ENCODE data around the gene VENTX. TPM values are rescaled to one million over a fixed set of nuclear protein-coding genes. Genes with fewer than 3 reads are reported as not detected.

VENTX gene, protein sequence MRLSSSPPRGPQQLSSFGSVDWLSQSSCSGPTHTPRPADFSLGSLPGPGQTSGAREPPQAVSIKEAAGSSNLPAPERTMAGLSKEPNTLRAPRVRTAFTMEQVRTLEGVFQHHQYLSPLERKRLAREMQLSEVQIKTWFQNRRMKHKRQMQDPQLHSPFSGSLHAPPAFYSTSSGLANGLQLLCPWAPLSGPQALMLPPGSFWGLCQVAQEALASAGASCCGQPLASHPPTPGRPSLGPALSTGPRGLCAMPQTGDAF
- under 1 TPM in 1 of 2 donors, not detected in 1; 0.26 TPM for total RNA-seq

DNA sequence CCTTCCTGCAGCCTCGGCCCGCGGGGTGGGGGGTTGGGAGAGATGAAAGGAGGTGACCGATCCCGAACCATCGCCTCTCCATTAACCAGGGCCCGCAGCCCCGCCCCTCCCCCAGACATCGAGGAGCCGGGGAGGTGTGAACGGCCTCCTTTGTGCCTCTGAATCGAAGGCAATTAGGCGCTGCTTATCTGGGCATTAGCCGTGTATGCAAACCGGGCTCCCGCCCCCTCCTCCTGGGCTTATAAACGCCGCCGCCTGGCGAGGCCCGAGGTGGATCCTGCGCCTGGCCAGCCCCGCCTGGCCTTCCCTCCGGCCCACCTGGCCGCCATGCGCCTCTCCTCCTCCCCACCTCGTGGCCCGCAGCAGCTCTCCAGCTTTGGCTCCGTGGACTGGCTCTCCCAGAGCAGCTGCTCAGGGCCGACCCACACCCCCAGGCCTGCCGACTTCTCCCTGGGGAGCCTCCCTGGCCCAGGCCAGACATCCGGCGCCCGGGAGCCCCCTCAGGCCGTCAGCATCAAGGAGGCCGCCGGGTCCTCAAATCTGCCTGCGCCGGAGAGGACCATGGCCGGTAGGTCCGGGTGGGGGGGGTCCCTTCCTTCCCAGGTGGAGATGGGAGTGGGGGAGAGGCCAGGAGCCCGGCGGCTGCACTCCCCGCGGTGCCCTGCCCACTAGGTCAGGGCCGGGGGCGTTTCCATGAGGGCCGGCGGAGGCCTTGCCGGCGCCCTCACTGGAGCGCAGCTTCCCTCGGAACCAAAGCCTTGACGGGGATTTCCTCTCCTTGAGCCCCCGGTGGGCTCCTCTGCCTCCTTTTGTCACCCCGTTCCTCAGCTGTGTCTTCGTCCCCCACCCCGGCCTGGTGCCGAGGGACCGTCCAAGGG lies at the start of gene VENTX:
VENTX (plus strand) TSS at position 268 of the 878 bp plus-strand sequence; CDS start at position 328, 60 bp downstream.
- DNase-seq, result no peak
- intact Hi-C loops (cut with DNase I), result no loop called here
- Histone ChIP-seq H3K27me3 (peaks cover 0 to 26% of the 10 kb centered on the region in 2 donors), H3K4me1 (peaks cover 26% of the 10 kb centered on the region), H3K9me3 (no peaks in the 10 kb centered on the region), H3K36me3 (replicated peaks in 1 of 2; ENCODE audit: insufficient read depth in 1 of 2, low read depth in 2 of 2) (no peaks in the 10 kb centered on the region), H3K27ac (no peak within 1 kb of the TSS), H3K4me3 (no peak within 1 kb of the TSS)
- ATAC-seq, result no peak
- TF ChIP-seq, protein P1, sequence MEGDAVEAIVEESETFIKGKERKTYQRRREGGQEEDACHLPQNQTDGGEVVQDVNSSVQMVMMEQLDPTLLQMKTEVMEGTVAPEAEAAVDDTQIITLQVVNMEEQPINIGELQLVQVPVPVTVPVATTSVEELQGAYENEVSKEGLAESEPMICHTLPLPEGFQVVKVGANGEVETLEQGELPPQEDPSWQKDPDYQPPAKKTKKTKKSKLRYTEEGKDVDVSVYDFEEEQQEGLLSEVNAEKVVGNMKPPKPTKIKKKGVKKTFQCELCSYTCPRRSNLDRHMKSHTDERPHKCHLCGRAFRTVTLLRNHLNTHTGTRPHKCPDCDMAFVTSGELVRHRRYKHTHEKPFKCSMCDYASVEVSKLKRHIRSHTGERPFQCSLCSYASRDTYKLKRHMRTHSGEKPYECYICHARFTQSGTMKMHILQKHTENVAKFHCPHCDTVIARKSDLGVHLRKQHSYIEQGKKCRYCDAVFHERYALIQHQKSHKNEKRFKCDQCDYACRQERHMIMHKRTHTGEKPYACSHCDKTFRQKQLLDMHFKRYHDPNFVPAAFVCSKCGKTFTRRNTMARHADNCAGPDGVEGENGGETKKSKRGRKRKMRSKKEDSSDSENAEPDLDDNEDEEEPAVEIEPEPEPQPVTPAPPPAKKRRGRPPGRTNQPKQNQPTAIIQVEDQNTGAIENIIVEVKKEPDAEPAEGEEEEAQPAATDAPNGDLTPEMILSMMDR (IDR thresholded peaks at IDR 0.05), result no peak
- TF ChIP-seq POLR2A (IDR thresholded peaks at IDR 0.05), result no peak
- WGBS, 2 donors, result 10 to 13% methylated on average over 15 to 56 of the region's 60 CpGs

DNA sequence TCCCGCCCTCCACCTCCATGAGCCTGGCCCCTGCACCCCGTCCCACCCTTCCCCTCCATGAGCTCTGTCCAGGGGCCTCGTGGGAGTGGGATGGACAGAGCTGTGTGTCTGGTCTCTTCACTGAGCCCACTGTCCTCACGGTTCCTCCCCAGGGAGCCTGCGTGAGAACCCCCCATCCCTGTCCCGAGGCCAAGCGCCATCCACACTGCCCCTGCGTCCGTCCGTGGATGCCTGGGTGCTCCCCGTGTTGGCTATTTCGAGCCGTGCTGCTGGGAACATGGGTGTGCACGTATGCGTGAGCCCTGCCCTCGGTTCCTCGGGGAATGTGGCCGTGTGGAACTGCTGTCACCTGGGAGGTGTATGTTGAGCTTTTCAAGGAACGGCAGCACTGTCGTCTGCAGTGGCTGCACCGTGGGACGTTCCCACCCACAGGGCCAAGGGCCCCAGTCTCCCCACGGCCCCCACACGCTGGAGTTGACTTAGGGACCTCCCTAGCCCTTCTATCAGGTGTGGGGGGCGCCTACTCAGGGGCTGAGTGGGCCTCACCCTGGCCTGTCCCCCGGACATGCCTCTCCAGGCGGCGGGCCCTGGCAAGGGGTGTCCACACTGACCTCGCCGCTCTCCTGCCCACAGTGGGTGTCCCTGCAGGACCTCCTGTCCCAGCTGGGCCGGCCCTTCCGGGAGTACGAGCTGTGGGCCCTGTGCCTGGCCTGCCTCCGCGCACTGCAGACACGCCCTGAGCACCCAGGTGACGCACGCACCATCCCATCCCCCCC lies 49.6 kb upstream of the VENTX start:
- DNase-seq, result no peak
- H3K27me3 ChIP-seq, result no peaks in the 10 kb centered on the region

DNA sequence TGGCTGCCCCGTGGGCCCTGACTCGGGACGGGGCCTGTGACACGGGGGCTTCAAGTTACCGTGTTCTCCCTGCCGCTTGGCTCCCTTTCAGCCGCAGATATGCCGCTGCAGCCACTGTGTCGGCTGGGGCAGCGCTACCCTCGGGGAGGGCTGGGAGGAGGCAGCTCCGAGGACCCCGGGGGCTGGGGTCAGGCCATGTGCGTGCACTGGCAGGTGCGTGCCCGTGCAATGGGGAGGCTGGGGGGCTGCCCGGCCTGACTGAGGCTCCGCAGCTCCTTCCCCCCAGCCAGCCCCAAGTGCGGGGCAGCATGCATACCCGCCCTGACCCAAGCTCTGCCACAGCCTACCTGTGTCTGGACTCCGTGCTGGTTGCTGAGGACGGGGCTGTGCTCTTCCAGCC lies 48.4 kb upstream of the VENTX start:
- WGBS, 2 donors, result 89 to 94% methylated on average over 3 to 11 of the region's 22 CpGs
- no peak for ATAC-seq
- intact Hi-C loops (cut with DNase I), result no loop called here
- DNase-seq, result no peak
- H3K9me3 ChIP-seq, result no peaks in the 10 kb centered on the region
- TF ChIP-seq POLR2A (IDR thresholded peaks at IDR 0.05), result no peak
- TF ChIP-seq, protein P1 (IDR thresholded peaks at IDR 0.05), result no peak
- H3K4me3 ChIP-seq, result no peak overlapping the region
- H3K27me3 ChIP-seq, result no peaks in the 10 kb centered on the region
- H3K27ac ChIP-seq, result no peak overlapping the region
- H3K36me3 ChIP-seq (replicated peaks in 1 of 2; ENCODE audit: insufficient read depth in 1 of 2, low read depth in 2 of 2), result no peaks in the 10 kb centered on the region
- H3K4me1 ChIP-seq, result no peaks in the 10 kb centered on the region

More for the DNA sequence above, 49.6 kb upstream of the VENTX start:
- no peaks in the 10 kb centered on the region for H3K4me1 ChIP-seq
- H3K9me3 ChIP-seq, result no peaks in the 10 kb centered on the region
- WGBS, 2 donors, result 79 to 82% methylated on average over 9 to 33 of the region's 38 CpGs
- intact Hi-C loops (cut with DNase I), result no loop called here
- no peaks in the 10 kb centered on the region for H3K36me3 ChIP-seq (replicated peaks in 1 of 2; ENCODE audit: insufficient read depth in 1 of 2, low read depth in 2 of 2)
- H3K4me3 ChIP-seq, result no peak overlapping the region
- no peak overlapping the region for H3K27ac ChIP-seq
- TF ChIP-seq, protein P1 (IDR thresholded peaks at IDR 0.05), result no peak
- TF ChIP-seq POLR2A (IDR thresholded peaks at IDR 0.05), result no peak
- no peak for ATAC-seq

DNA sequence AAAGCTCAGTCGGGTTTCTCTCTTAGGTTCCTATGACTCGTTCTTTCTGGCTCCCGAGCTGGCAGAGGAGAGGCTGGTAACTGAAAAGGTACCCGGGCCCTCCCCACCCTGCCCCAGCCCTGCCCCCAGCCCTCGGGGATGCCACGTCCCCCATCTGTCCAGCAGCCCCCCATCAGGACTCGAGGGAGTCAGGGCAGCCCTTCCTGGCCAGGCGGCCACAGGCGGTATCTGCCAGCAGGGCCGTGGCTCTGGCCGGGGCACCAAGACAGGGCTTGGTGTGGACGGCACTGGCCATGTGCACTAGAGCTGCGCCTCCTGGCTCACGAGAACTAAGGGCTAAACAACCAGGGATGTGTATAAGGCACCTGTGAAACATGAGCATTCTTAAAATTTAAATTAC lies 47.9 kb upstream of the VENTX start:
- DNase-seq, result no peak
- WGBS, 2 donors, result 56 to 71% methylated on average over 5 to 11 of the region's 14 CpGs
- H3K27me3 ChIP-seq, result no peaks in the 10 kb centered on the region
- no peak overlapping the region for H3K27ac ChIP-seq
- H3K9me3 ChIP-seq, result no peaks in the 10 kb centered on the region
- intact Hi-C loops (cut with DNase I), result no loop called here
- TF ChIP-seq, protein P1 (IDR thresholded peaks at IDR 0.05), result no peak
- TF ChIP-seq POLR2A (IDR thresholded peaks at IDR 0.05), result no peak
- no peak overlapping the region for H3K4me3 ChIP-seq
- H3K4me1 ChIP-seq, result no peaks in the 10 kb centered on the region
- no peak for ATAC-seq
- H3K36me3 ChIP-seq (replicated peaks in 1 of 2; ENCODE audit: insufficient read depth in 1 of 2, low read depth in 2 of 2), result no peaks in the 10 kb centered on the region

Data from body of pancreas (tissue), 4 donors.